HCT116 (cell line): ENCODE measurements around the gene NPLOC4. TPM values are rescaled to one million over a fixed set of nuclear protein-coding genes. Genes with fewer than 3 reads are reported as not detected.

ENCODE experiments used
- ATAC-seq: fragments of 200-7000 bp; cut with Tn5 transposase; 2 replicates; pipeline ENCODE4 v1.9.1; 2020; ENCODE audit warnings: mild to moderate bottlenecking, moderate library complexity
- BruUV-seq: library from RNA; stranded (reverse); fragments of 400-500 nt; replicated peaks from 2 replicates; lab custom pipeline; 2021; lab: Mats Ljungman, UMichigan
- CTCF ChIA-PET: fragments of 300-600 bp; sonication (Branson Sonifier 250); formaldehyde crosslinking; loops from one replicate; lab custom pipeline; 2021; ENCODE audit warnings: antibody characterized with exemption; lab: Charles Lee
- POLR2A ChIA-PET: fragments of 300-600, 350-600 bp; sonication (Branson Sonifier 250); formaldehyde crosslinking; loops from one replicate; lab custom pipeline; 2021; ENCODE audit warnings: antibody characterized with exemption; lab: Charles Lee
- RAD21 ChIA-PET, 2 experiments: fragments of 300-600 bp; sonication (Branson Sonifier 250); formaldehyde crosslinking; loops; one replicate each; lab custom pipeline; 2023; ENCODE audit warnings: low total read pairs in 2 of 2; ENCODE audit not compliant: uncharacterized antibody in 2 of 2, unreplicated experiment in 2 of 2, low non-redundant PET in 1 of 2; lab: Charles Lee
- DNase-seq: peaks from one replicate; pipeline ENCODE4 v3.0.0-alpha.2; 2010; ENCODE audit warnings: low read depth, low spot score
- H2AFZ ChIP-seq: fragments of 200-600 bp; shearing (Covaris generic), sonication (generic); 2 replicates; pipeline ENCODE4 v1.6.1; 2017; ENCODE audit warnings: low read depth, mixed run types, mixed read lengths, antibody characterized with exemption, low read length; ENCODE audit not compliant: poor library complexity, severe bottlenecking
- H3K27ac ChIP-seq: 2 replicates; pipeline ENCODE4 v1.5.1; 2012; ENCODE audit warnings: low read depth, low read length
- H3K27me3 ChIP-seq: fragments of 200-600 bp; sonication (generic); 2 replicates; pipeline ENCODE4 v1.6.1; 2016; ENCODE audit warnings: mixed run types, low read length, mixed read lengths; ENCODE audit not compliant: insufficient read depth
- H3K36me3 ChIP-seq, 2 experiments: fragments of 200-500 bp in 1 of 2; fragments of 200-600 bp in 1 of 2; sonication (Bioruptor generic) in 1 of 2; sonication (generic) in 1 of 2; 2 replicates each; pipeline versions ENCODE4 v1.5.1 to v1.6.1; 2014 to 2016; ENCODE audit warnings: low read length in 2 of 2, inconsistent platforms in 1 of 2, mixed read lengths in 1 of 2, mixed run types in 1 of 2; ENCODE audit not compliant: insufficient read depth in 2 of 2, control insufficient read depth in 1 of 2
- H3K4me1 ChIP-seq, 2 experiments: fragments of 200-600 bp in 1 of 2; sonication (generic) in 1 of 2; 2 replicates each; pipeline versions ENCODE4 v1.5.1 to v1.6.1; 2012 to 2017; ENCODE audit warnings: low read length in 2 of 2, inconsistent platforms in 1 of 2, mild to moderate bottlenecking in 1 of 2, mixed read lengths in 1 of 2, mixed run types in 1 of 2, moderate library complexity in 1 of 2; ENCODE audit not compliant: insufficient read depth in 2 of 2, control insufficient read depth in 1 of 2
- H3K4me2 ChIP-seq: fragments of 200-600 bp; sonication (generic); 2 replicates; pipeline ENCODE4 v1.6.1; 2017; ENCODE audit warnings: mixed run types, low read length, mixed read lengths
- H3K4me3 ChIP-seq, 2 experiments: fragments of 200-600 bp in 1 of 2; sonication (generic) in 1 of 2; replicated peaks in 1 of 2; 2 replicates each; pipeline ENCODE4 v1.5.1; 2011 to 2016; ENCODE audit warnings: low read length in 2 of 2, control low read depth in 1 of 2, low read depth in 1 of 2, mild to moderate bottlenecking in 1 of 2, mixed read lengths in 1 of 2, mixed run types in 1 of 2
- H3K79me2 ChIP-seq: fragments of 200-600 bp; sonication (generic); 2 replicates; pipeline ENCODE4 v1.6.1; 2017; ENCODE audit warnings: mild to moderate bottlenecking, mixed run types, low read length, moderate library complexity, mixed read lengths; ENCODE audit not compliant: insufficient read depth
- H3K9ac ChIP-seq: fragments of 200-600 bp; sonication (generic); 2 replicates; pipeline ENCODE4 v1.6.1; 2016; ENCODE audit warnings: low read length, mixed read lengths
- H3K9me2 ChIP-seq: fragments of 200-600 bp; sonication (generic), shearing (Covaris generic); 2 replicates; pipeline ENCODE4 v1.6.1; 2017; ENCODE audit warnings: mixed run types, mild to moderate bottlenecking, moderate library complexity; ENCODE audit not compliant: insufficient read depth
- H3K9me3 ChIP-seq, 2 experiments: fragments of 200-500 bp in 1 of 2; fragments of 200-600 bp in 1 of 2; sonication (Bioruptor generic) in 1 of 2; sonication (generic) in 1 of 2; 2 replicates each; pipeline ENCODE4 v1.6.1; 2014 to 2017; ENCODE audit warnings: low read length in 2 of 2, mixed read lengths in 2 of 2, inconsistent platforms in 1 of 2, low read depth in 1 of 2, mild to moderate bottlenecking in 1 of 2, mixed run types in 1 of 2, moderate library complexity in 1 of 2; ENCODE audit not compliant: control insufficient read depth in 1 of 2, insufficient read depth in 1 of 2
- H4K20me1 ChIP-seq: fragments of 200-600 bp; sonication (generic), shearing (Covaris generic); 2 replicates; pipeline ENCODE4 v1.6.1; 2017; ENCODE audit warnings: mixed run types, mild to moderate bottlenecking, moderate library complexity; ENCODE audit not compliant: insufficient read depth
- POLR2A ChIP-seq: IDR thresholded peaks from 2 replicates; pipeline ENCODE4 v1.7.0; 2011; ENCODE audit warnings: borderline replicate concordance; ENCODE audit not compliant: insufficient read depth, insufficient read length; ENCODE audit errors: extremely low read depth
- RAD21 ChIP-seq: IDR thresholded peaks from 2 replicates; pipeline ENCODE4 v1.6.1; 2012; ENCODE audit warnings: low read depth, mild to moderate bottlenecking
- SIN3A ChIP-seq: IDR thresholded peaks from 2 replicates; pipeline ENCODE4 v1.6.1; 2012; ENCODE audit warnings: low read depth
- SP1 ChIP-seq: IDR thresholded peaks from 2 replicates; pipeline ENCODE4 v1.6.1; 2012; ENCODE audit warnings: low read depth
- YY1 ChIP-seq: IDR thresholded peaks from 2 replicates; pipeline ENCODE4 v1.6.1; 2011; ENCODE audit warnings: low read length, low read depth, moderate library complexity, mild to moderate bottlenecking; ENCODE audit not compliant: insufficient replicate concordance; ENCODE audit errors: extremely low read depth
- ZFX ChIP-seq: fragments of 450-650 bp; IDR thresholded peaks from 2 replicates; pipeline ENCODE4 v1.6.1; 2017
- intact Hi-C: fragments of 100-400 bp; cut with micrococcal nuclease; formaldehyde crosslinking; loops from 2 replicates; pipeline ENCODE4 v1.10.0; 2022
- total RNA-seq: library from RNA; stranded (reverse); gene quantifications from one replicate; pipeline ENCODE4 v1.2.1, GENCODE V29; 2021; ENCODE audit not compliant: unreplicated experiment
- TF ChIP-seq, protein P1 (sequence below): IDR thresholded peaks from 2 replicates; pipeline ENCODE4 v1.6.1; 2012
- TF ChIP-seq, protein P2 (sequence below): IDR thresholded peaks from 2 replicates; pipeline ENCODE4 v1.6.1; 2011; ENCODE audit warnings: mild to moderate bottlenecking, low read length, moderate library complexity; ENCODE audit not compliant: insufficient replicate concordance; ENCODE audit errors: extremely low read depth
- TF ChIP-seq, protein P3 (sequence below): IDR thresholded peaks from 2 replicates; pipeline ENCODE4 v1.6.1; 2012

NPLOC4 gene
- total RNA-seq, 1 experiment from 2014 or later: 137 TPM

DNA sequence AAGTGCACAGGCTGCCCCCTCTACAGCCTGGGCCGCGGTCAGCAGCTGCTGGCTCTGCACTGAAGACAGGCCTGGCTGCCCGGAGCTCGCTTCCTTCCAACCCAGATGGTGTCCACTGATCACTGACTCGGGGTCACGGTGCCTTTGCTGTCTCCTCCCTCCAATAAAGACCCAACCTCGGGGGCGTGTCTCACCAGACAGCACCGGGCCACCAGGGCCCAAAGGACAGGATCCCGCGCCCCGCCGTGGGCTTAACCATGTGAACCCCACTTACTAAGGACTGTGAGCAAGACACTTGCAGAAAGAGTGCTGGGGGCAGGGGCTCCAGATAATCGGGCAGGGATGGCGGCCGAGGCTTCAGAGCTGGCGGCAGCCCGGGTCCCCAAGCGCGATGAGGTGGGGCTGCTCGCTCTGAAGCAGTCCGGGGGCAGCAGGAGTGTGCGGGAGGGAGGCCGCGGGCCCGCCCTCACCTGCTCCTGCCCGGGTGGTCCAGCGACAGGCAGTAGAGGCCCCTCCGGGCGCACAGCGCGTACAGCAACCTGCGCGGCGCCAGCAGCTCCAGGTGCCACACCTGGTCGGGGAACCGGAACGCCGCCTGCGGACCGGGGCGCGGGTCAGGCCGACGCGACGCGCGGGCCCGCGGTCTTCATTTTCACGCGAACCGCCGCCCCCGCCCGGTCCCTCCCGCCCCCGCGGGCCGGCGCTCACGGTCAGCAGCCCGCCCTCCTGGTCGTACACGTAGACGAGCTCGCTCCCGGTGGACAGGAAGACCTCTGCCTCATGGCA lies 85.3 kb downstream of the NPLOC4 start:
- no peak for TF ChIP-seq YY1
- TF ChIP-seq, protein P1, sequence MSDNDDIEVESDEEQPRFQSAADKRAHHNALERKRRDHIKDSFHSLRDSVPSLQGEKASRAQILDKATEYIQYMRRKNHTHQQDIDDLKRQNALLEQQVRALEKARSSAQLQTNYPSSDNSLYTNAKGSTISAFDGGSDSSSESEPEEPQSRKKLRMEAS: no peak
- TF ChIP-seq, protein P2, sequence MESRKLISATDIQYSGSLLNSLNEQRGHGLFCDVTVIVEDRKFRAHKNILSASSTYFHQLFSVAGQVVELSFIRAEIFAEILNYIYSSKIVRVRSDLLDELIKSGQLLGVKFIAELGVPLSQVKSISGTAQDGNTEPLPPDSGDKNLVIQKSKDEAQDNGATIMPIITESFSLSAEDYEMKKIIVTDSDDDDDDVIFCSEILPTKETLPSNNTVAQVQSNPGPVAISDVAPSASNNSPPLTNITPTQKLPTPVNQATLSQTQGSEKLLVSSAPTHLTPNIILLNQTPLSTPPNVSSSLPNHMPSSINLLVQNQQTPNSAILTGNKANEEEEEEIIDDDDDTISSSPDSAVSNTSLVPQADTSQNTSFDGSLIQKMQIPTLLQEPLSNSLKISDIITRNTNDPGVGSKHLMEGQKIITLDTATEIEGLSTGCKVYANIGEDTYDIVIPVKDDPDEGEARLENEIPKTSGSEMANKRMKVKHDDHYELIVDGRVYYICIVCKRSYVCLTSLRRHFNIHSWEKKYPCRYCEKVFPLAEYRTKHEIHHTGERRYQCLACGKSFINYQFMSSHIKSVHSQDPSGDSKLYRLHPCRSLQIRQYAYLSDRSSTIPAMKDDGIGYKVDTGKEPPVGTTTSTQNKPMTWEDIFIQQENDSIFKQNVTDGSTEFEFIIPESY: no peak
- no peak for TF ChIP-seq SIN3A
- TF ChIP-seq RAD21: no peak
- TF ChIP-seq, protein P3, sequence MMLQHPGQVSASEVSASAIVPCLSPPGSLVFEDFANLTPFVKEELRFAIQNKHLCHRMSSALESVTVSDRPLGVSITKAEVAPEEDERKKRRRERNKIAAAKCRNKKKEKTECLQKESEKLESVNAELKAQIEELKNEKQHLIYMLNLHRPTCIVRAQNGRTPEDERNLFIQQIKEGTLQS: no peak
- TF ChIP-seq POLR2A: no peak
- TF ChIP-seq ZFX: no peak; the same call in 1 of the 2 replicates
- no peak for TF ChIP-seq SP1
- TF ChIP-seq, all 23 proteins: peak for 0
- DNase-seq: no peak
- intact Hi-C loops: loop anchor here (5.0 to 10.0 kb wide), 2 partner anchors 51 to 143 kb away; no protein-coding TSS in a partner anchor

More for the DNA sequence above, 85.3 kb downstream of the NPLOC4 start:
- no peaks in the 10 kb centered on the region for H3K9me2 ChIP-seq
- H3K4me2 ChIP-seq: peak overlapping the region; percentile 82
- H4K20me1 ChIP-seq: no peaks in the 10 kb centered on the region
- no peak overlapping the region for H2AFZ ChIP-seq
- peak overlapping the region; percentile 94 to 96 for H3K4me3 ChIP-seq
- peaks cover 40% of the 10 kb centered on the region for H3K79me2 ChIP-seq
- peaks cover 11 to 38% of the 10 kb centered on the region in 2 experiments for H3K36me3 ChIP-seq
- H3K27me3 ChIP-seq: no peaks in the 10 kb centered on the region
- peak overlapping the region; percentile 86 for H3K27ac ChIP-seq
- no TSS peak for BruUV-seq
- RAD21 ChIA-PET: interaction anchor here in 1 of 2 experiments (0.6 kb wide), 1 partner anchor 11 kb away, joined by 3 read pairs; no protein-coding TSS in a partner anchor
- H3K9ac ChIP-seq: peak overlapping the region; percentile 80
- POLR2A ChIA-PET: interaction anchor here (0.9 to 1.6 kb wide), 13 partner anchors 8 to 253 kb away, joined by 3 to 12 read pairs (median 4); partner anchors contain the start of genes ACTG1 and NPLOC4
- H3K4me1 ChIP-seq: peaks cover 17 to 35% of the 10 kb centered on the region in 2 experiments
- ATAC-seq: peak; percentile 12; the same call in 1 of the 2 replicates
- no peaks in the 10 kb centered on the region for H3K9me3 ChIP-seq
- CTCF ChIA-PET: interaction anchor here (1.2 to 1.4 kb wide), 2 partner anchors 11 to 39 kb away, joined by 3 read pairs; partner anchors contain the start of gene ACTG1
